Thymus (tissue), 11 donors: Measurements from ENCODE around the gene PCK2. TPM values are rescaled to one million over a fixed set of nuclear protein-coding genes. Genes with fewer than 3 reads are reported as not detected.

Experiments used
- DNase-seq, 9 donors: peaks; one replicate each; pipeline ENCODE4 v3.0.0-alpha.2; 2013; ENCODE audit warnings: low spot score in 9 of 9, low read depth in 6 of 9, missing footprints in 1 of 9
- H3K27ac ChIP-seq, 2 donors: one replicate each; pipeline ENCODE4 v1.5.1; 2013; ENCODE audit warnings: control low read depth in 1 of 2, low read depth in 1 of 2, low read length in 1 of 2, mild to moderate bottlenecking in 1 of 2, moderate library complexity in 1 of 2
- H3K27me3 ChIP-seq, 2 donors: one replicate each; pipeline ENCODE4 v1.5.1; 2013; ENCODE audit warnings: low read length in 1 of 2; ENCODE audit not compliant: control insufficient read depth in 2 of 2, insufficient read depth in 1 of 2
- H3K36me3 ChIP-seq, 2 donors: one replicate each; pipeline ENCODE4 v1.5.1; 2013; ENCODE audit warnings: low read length in 1 of 2, mild to moderate bottlenecking in 1 of 2, moderate library complexity in 1 of 2; ENCODE audit not compliant: control insufficient read depth in 2 of 2, insufficient read depth in 2 of 2
- H3K4me1 ChIP-seq, 2 donors: one replicate each; pipeline ENCODE4 v1.5.1; 2013; ENCODE audit warnings: low read length in 2 of 2; ENCODE audit not compliant: control insufficient read depth in 2 of 2, insufficient read depth in 2 of 2
- H3K4me3 ChIP-seq, 2 donors: one replicate each; pipeline ENCODE4 v1.5.1; 2013; ENCODE audit warnings: low read length in 2 of 2, control low read depth in 1 of 2, mild to moderate bottlenecking in 1 of 2
- H3K9me3 ChIP-seq, 2 donors: one replicate each; pipeline ENCODE4 v1.5.1; 2013; ENCODE audit warnings: low read length in 1 of 2, mild to moderate bottlenecking in 1 of 2; ENCODE audit not compliant: control insufficient read depth in 2 of 2, insufficient read depth in 1 of 2
- WGBS: extraction: QIAGEN DNeasy Blood & Tissue Kit; methylation state at CpG from one replicate; pipeline ENCODE4 v1.1.7; 2013; 5-methylcytosine and 5-hydroxymethylcytosine counted together
- polyA plus RNA-seq: library from polyadenylated mRNA; stranded (reverse); fragments of 200-250 nt; gene quantifications from one replicate; pipeline ENCODE4 v1.2.3, GENCODE V29; 2013
- total RNA-seq: library from RNA; stranded (reverse); fragments of 120-200 nt; gene quantifications from one replicate; pipeline ENCODE4 v1.2.4, GENCODE V29; 2013
- donor health status: healthy.

Gene PCK2
- total and polyA plus RNA-seq, 2 donors, result 6.7 to 11.6 TPM

- 95% methylated on average over 26 of the region's 26 CpGs for WGBS
- H3K27ac ChIP-seq, result no peak overlapping the region
- H3K9me3 ChIP-seq, result no peaks in the 10 kb centered on the region
- H3K36me3 ChIP-seq, result no peaks in the 10 kb centered on the region
- no peak for DNase-seq
- peaks cover 0 to 11% of the 10 kb centered on the region in 2 donors for H3K4me1 ChIP-seq
- H3K27me3 ChIP-seq, result peaks cover 0 to 8% of the 10 kb centered on the region in 2 donors
- H3K4me3 ChIP-seq, result no peak overlapping the region
Measured at GRCh38 chr14:24072881-24073877, 20.9 kb upstream of the PCK2 start.

- H3K27me3 ChIP-seq, result peaks cover 0 to 4% of the 10 kb centered on the region in 2 donors
- no peak overlapping the region for H3K4me3 ChIP-seq
- WGBS, result 93% methylated on average over 11 of the region's 11 CpGs
- H3K9me3 ChIP-seq, result no peaks in the 10 kb centered on the region
- peaks cover 0 to 20% of the 10 kb centered on the region in 2 donors for H3K4me1 ChIP-seq
- DNase-seq, result no peak
- no peak overlapping the region for H3K27ac ChIP-seq
- H3K36me3 ChIP-seq, result no peaks in the 10 kb centered on the region
Measured at GRCh38 chr14:24074625-24075484, 19.3 kb upstream of the PCK2 start.

GRCh38 chr14:24075485-24076301 is 18.4 kb upstream of the PCK2 start:
- 86% methylated on average over 11 of the region's 11 CpGs for WGBS
- Histone ChIP-seq H3K36me3 (no peaks in the 10 kb centered on the region), H3K27ac (no peak overlapping the region), H3K9me3 (no peaks in the 10 kb centered on the region), H3K27me3 (peaks cover 0 to 7% of the 10 kb centered on the region in 2 donors), H3K4me1 (peaks cover 3 to 28% of the 10 kb centered on the region in 2 donors), H3K4me3 (no peak overlapping the region)
- no peak for DNase-seq

- H3K36me3 ChIP-seq, result no peaks in the 10 kb centered on the region
- peaks cover 0 to 3% of the 10 kb centered on the region in 2 donors for H3K9me3 ChIP-seq
- H3K27me3 ChIP-seq, result peaks cover 0 to 11% of the 10 kb centered on the region in 2 donors
- no peak overlapping the region for H3K4me3 ChIP-seq
- no peak for DNase-seq
- no peak overlapping the region for H3K27ac ChIP-seq
- H3K4me1 ChIP-seq, result peaks cover 5 to 31% of the 10 kb centered on the region in 2 donors
- WGBS, result 95% methylated on average over 10 of the region's 10 CpGs
Measured at GRCh38 chr14:24076302-24076601, 17.9 kb upstream of the PCK2 start.

- peaks cover 0 to 17% of the 10 kb centered on the region in 2 donors for H3K27me3 ChIP-seq
- H3K9me3 ChIP-seq, result peaks cover 0 to 3% of the 10 kb centered on the region in 2 donors
- no peak overlapping the region for H3K4me3 ChIP-seq
- 97% methylated on average over 23 of the region's 23 CpGs for WGBS
- DNase-seq, result no peak
- peaks cover 5 to 37% of the 10 kb centered on the region in 2 donors for H3K4me1 ChIP-seq
- no peak overlapping the region for H3K27ac ChIP-seq
- no peaks in the 10 kb centered on the region for H3K36me3 ChIP-seq
Measured at GRCh38 chr14:24077086-24077485, 17.0 kb upstream of the PCK2 start.

GRCh38 chr14:24078146-24078545 is 16.0 kb upstream of the PCK2 start:
- Histone ChIP-seq H3K9me3 (peaks cover 0 to 3% of the 10 kb centered on the region in 2 donors), H3K4me3 (no peak overlapping the region), H3K4me1 (peaks cover 5 to 37% of the 10 kb centered on the region in 2 donors), H3K27ac (no peak overlapping the region), H3K36me3 (no peaks in the 10 kb centered on the region), H3K27me3 (peaks cover 0 to 25% of the 10 kb centered on the region in 2 donors)
- WGBS, result 87% methylated on average over 3 of the region's 3 CpGs
- DNase-seq, result peak in 2 of 9 donors; percentile 13 to 35

- H3K36me3 ChIP-seq, result no peaks in the 10 kb centered on the region
- DNase-seq, result no peak
- peaks cover 5 to 37% of the 10 kb centered on the region in 2 donors for H3K4me1 ChIP-seq
- peaks cover 0 to 3% of the 10 kb centered on the region in 2 donors for H3K9me3 ChIP-seq
- no peak overlapping the region for H3K27ac ChIP-seq
- WGBS, result 88% methylated on average over 9 of the region's 9 CpGs
- H3K27me3 ChIP-seq, result peaks cover 0 to 30% of the 10 kb centered on the region in 2 donors
- no peak overlapping the region for H3K4me3 ChIP-seq
Measured at GRCh38 chr14:24079491-24080141, 14.5 kb upstream of the PCK2 start.

- Histone ChIP-seq H3K9me3 (peaks cover 0 to 3% of the 10 kb centered on the region in 2 donors), H3K27ac (no peak overlapping the region), H3K4me3 (no peak overlapping the region), H3K4me1 (peaks cover 5 to 37% of the 10 kb centered on the region in 2 donors), H3K36me3 (no peaks in the 10 kb centered on the region), H3K27me3 (peaks cover 0 to 30% of the 10 kb centered on the region in 2 donors)
- no peak for DNase-seq
- 68% methylated on average over 6 of the region's 6 CpGs for WGBS
Measured at GRCh38 chr14:24080142-24080530, 14.0 kb upstream of the PCK2 start.
